Activated naive CD8-positive, alpha-beta T cell (primary cell): Measurements from ENCODE around the gene YTHDC1.
"Not testable (repeated sequence)": the region's sequence is repeated elsewhere in the genome, so short reads cannot be mapped to it uniquely, and the experiment has no call there.

Experiments used
- H3K27ac Mint-ChIP-seq: one replicate; pipeline ENCODE4 v1.8.0; 2021; ENCODE audit warnings: mixed read lengths
- H3K27me3 Mint-ChIP-seq: one replicate; pipeline ENCODE4 v1.8.0; 2021; ENCODE audit warnings: mixed read lengths
- H3K36me3 Mint-ChIP-seq: one replicate; pipeline ENCODE4 v1.8.0; 2021; ENCODE audit warnings: mixed read lengths
- H3K4me1 Mint-ChIP-seq: one replicate; pipeline ENCODE4 v1.8.0; 2021; ENCODE audit warnings: low read depth, mixed read lengths
- H3K4me3 Mint-ChIP-seq: one replicate; pipeline ENCODE4 v1.8.0; 2021; ENCODE audit warnings: mild to moderate bottlenecking, mixed read lengths
- H3K9me3 Mint-ChIP-seq: one replicate; pipeline ENCODE4 v1.8.0; 2021; ENCODE audit warnings: low read depth, mixed read lengths

YTHDC1 gene

GRCh38 chr4:68349649-68350360 lies at the start of gene YTHDC1:
Gene YTHDC1, minus strand, starts transcription at chr4:68350090. Its CDS starts 337 bp downstream, at chr4:68349753.
- Mint-ChIP-seq H3K9me3 (no peaks in the 10 kb centered on the region), H3K4me1 (peaks cover 40% of the 10 kb centered on the region), H3K36me3 (peaks cover 2% of the 10 kb centered on the region), H3K27me3 (peaks cover 2% of the 10 kb centered on the region), H3K4me3 (peak within 1 kb of the TSS; percentile 96), H3K27ac (peak within 1 kb of the TSS; percentile 99)

- H3K4me1 Mint-ChIP-seq = no peaks in the 10 kb centered on the region
- no peak overlapping the region for H3K27ac Mint-ChIP-seq
- H3K36me3 Mint-ChIP-seq = no peaks in the 10 kb centered on the region
- H3K4me3 Mint-ChIP-seq = no peak overlapping the region
- no peaks in the 10 kb centered on the region for H3K27me3 Mint-ChIP-seq
- H3K9me3 Mint-ChIP-seq = no peaks in the 10 kb centered on the region
Measured at GRCh38 chr4:68399306-68399705, 49.4 kb upstream of the YTHDC1 start.

- Mint-ChIP-seq H3K4me3 (no peak overlapping the region), H3K4me1 (no peaks in the 10 kb centered on the region), H3K27ac (no peak overlapping the region), H3K27me3 (no peaks in the 10 kb centered on the region), H3K36me3 (no peaks in the 10 kb centered on the region), H3K9me3 (no peaks in the 10 kb centered on the region)
Measured at GRCh38 chr4:68396756-68397155, 46.9 kb upstream of the YTHDC1 start.

- H3K27ac Mint-ChIP-seq = no peak overlapping the region
- H3K4me3 Mint-ChIP-seq = no peak overlapping the region
- H3K27me3 Mint-ChIP-seq = no peaks in the 10 kb centered on the region
- H3K36me3 Mint-ChIP-seq = no peaks in the 10 kb centered on the region
- no peaks in the 10 kb centered on the region for H3K9me3 Mint-ChIP-seq
- H3K4me1 Mint-ChIP-seq = no peaks in the 10 kb centered on the region
Measured at GRCh38 chr4:68391436-68391835, 41.5 kb upstream of the YTHDC1 start.

- H3K4me1 Mint-ChIP-seq = no peaks in the 10 kb centered on the region
- no peak overlapping the region for H3K4me3 Mint-ChIP-seq
- peaks cover 2% of the 10 kb centered on the region for H3K27me3 Mint-ChIP-seq
- no peak overlapping the region for H3K27ac Mint-ChIP-seq
- H3K36me3 Mint-ChIP-seq = no peaks in the 10 kb centered on the region
- no peaks in the 10 kb centered on the region for H3K9me3 Mint-ChIP-seq
Measured at GRCh38 chr4:68390205-68390935, 40.5 kb upstream of the YTHDC1 start.

- H3K4me1 Mint-ChIP-seq, H3K4me3 Mint-ChIP-seq, H3K27ac Mint-ChIP-seq, H3K27me3 Mint-ChIP-seq, H3K36me3 Mint-ChIP-seq, H3K9me3 Mint-ChIP-seq: not testable (repeated sequence)
Measured at GRCh38 chr4:68389386-68389913, 39.6 kb upstream of the YTHDC1 start.

GRCh38 chr4:68388347-68388865 lies 38.5 kb upstream of the YTHDC1 start:
- H3K4me3 Mint-ChIP-seq = no peak overlapping the region
- H3K27ac Mint-ChIP-seq = no peak overlapping the region
- H3K4me1 Mint-ChIP-seq = no peaks in the 10 kb centered on the region
- H3K27me3 Mint-ChIP-seq = peaks cover 2% of the 10 kb centered on the region
- no peaks in the 10 kb centered on the region for H3K9me3 Mint-ChIP-seq
- no peaks in the 10 kb centered on the region for H3K36me3 Mint-ChIP-seq

- Mint-ChIP-seq H3K9me3 (no peaks in the 10 kb centered on the region), H3K27ac (no peak overlapping the region), H3K27me3 (peaks cover 6% of the 10 kb centered on the region), H3K36me3 (no peaks in the 10 kb centered on the region), H3K4me1 (no peaks in the 10 kb centered on the region), H3K4me3 (no peak overlapping the region)
Measured at GRCh38 chr4:68385267-68385666, 35.4 kb upstream of the YTHDC1 start.

GRCh38 chr4:68383115-68383514 lies 33.2 kb upstream of the YTHDC1 start:
- H3K27me3 Mint-ChIP-seq = peaks cover 6% of the 10 kb centered on the region
- H3K9me3 Mint-ChIP-seq = no peaks in the 10 kb centered on the region
- H3K27ac Mint-ChIP-seq = no peak overlapping the region
- no peaks in the 10 kb centered on the region for H3K36me3 Mint-ChIP-seq
- H3K4me3 Mint-ChIP-seq = no peak overlapping the region
- H3K4me1 Mint-ChIP-seq = no peaks in the 10 kb centered on the region

- Mint-ChIP-seq H3K4me1 (peaks cover 14% of the 10 kb centered on the region), H3K36me3 (no peaks in the 10 kb centered on the region), H3K4me3 (no peak overlapping the region), H3K9me3 (no peaks in the 10 kb centered on the region), H3K27me3 (peaks cover 4% of the 10 kb centered on the region), H3K27ac (no peak overlapping the region)
Measured at GRCh38 chr4:68378226-68378625, 28.3 kb upstream of the YTHDC1 start.

GRCh38 chr4:68375667-68376559 lies 26.0 kb upstream of the YTHDC1 start:
- H3K27ac Mint-ChIP-seq = no peak overlapping the region
- H3K4me3 Mint-ChIP-seq = peak overlapping the region; percentile 81
- no peaks in the 10 kb centered on the region for H3K36me3 Mint-ChIP-seq
- no peaks in the 10 kb centered on the region for H3K9me3 Mint-ChIP-seq
- peaks cover 14% of the 10 kb centered on the region for H3K4me1 Mint-ChIP-seq
- H3K27me3 Mint-ChIP-seq = peaks cover under 1% of the 10 kb centered on the region

- H3K27ac Mint-ChIP-seq = no peak overlapping the region
- no peaks in the 10 kb centered on the region for H3K9me3 Mint-ChIP-seq
- H3K4me3 Mint-ChIP-seq = peak overlapping the region; percentile 64
- no peaks in the 10 kb centered on the region for H3K36me3 Mint-ChIP-seq
- no peaks in the 10 kb centered on the region for H3K27me3 Mint-ChIP-seq
- H3K4me1 Mint-ChIP-seq = peaks cover 20% of the 10 kb centered on the region
Measured at GRCh38 chr4:68373513-68373912, 23.6 kb upstream of the YTHDC1 start.

- no peak overlapping the region for H3K27ac Mint-ChIP-seq
- H3K4me3 Mint-ChIP-seq = no peak overlapping the region
- peaks cover 24% of the 10 kb centered on the region for H3K4me1 Mint-ChIP-seq
- H3K36me3 Mint-ChIP-seq = no peaks in the 10 kb centered on the region
- H3K9me3 Mint-ChIP-seq = no peaks in the 10 kb centered on the region
- H3K27me3 Mint-ChIP-seq = no peaks in the 10 kb centered on the region
Measured at GRCh38 chr4:68372588-68372987, 22.7 kb upstream of the YTHDC1 start.

GRCh38 chr4:68369142-68369805 lies 19.4 kb upstream of the YTHDC1 start:
- Mint-ChIP-seq H3K4me3 (no peak overlapping the region), H3K9me3 (no peaks in the 10 kb centered on the region), H3K36me3 (peaks cover 1% of the 10 kb centered on the region), H3K27ac (no peak overlapping the region), H3K27me3 (peaks cover 8% of the 10 kb centered on the region), H3K4me1 (peaks cover 15% of the 10 kb centered on the region)
